Gastrocnemius medialis (tissue), 4 donors: ENCODE data around the gene LINGO1. TPM values are rescaled to one million over a fixed set of nuclear protein-coding genes. Genes with fewer than 3 reads are reported as not detected.

Experiments
- ATAC-seq, 2 donors: fragments of 150-250 bp; one replicate each; pipeline ENCODE4 v1.9.1; 2016
- DNase-seq, 2 donors: peaks; one replicate each; pipeline ENCODE4 v3.0.0-alpha.2; 2019
- H3K27ac ChIP-seq, 4 donors: fragments of 200-600 bp; sonication (generic); 1 replicate in 1 of 4; 2 replicates in 3 of 4; pipeline ENCODE4 v1.5.1; 2016 to 2018; ENCODE audit warnings: mild to moderate bottlenecking in 2 of 4, moderate library complexity in 1 of 4
- H3K27me3 ChIP-seq, 3 donors: fragments of 200-600 bp; sonication (generic) in 2 of 3; 1 replicate in 1 of 3; 2 replicates in 2 of 3; pipeline versions ENCODE4 v1.5.1 to v1.6.0; 2016 to 2019; ENCODE audit warnings: mild to moderate bottlenecking in 1 of 3, moderate library complexity in 1 of 3
- H3K36me3 ChIP-seq, 2 donors: fragments of 200-600 bp; sonication (generic) in 1 of 2; one replicate each; pipeline ENCODE4 v1.5.1; 2017 to 2018
- H3K4me1 ChIP-seq, 2 donors: fragments of 200-600 bp; sonication (generic) in 1 of 2; one replicate each; pipeline ENCODE4 v1.5.1; 2016 to 2017; ENCODE audit warnings: mild to moderate bottlenecking in 2 of 2
- H3K4me3 ChIP-seq, 4 donors: fragments of 200-600 bp; sonication (generic) in 3 of 4; 1 replicate in 1 of 4; 2 replicates in 3 of 4; pipeline ENCODE4 v1.5.1; 2016 to 2019; ENCODE audit warnings: mild to moderate bottlenecking in 2 of 4
- H3K9me3 ChIP-seq, 3 donors: fragments of 200-600 bp; sonication (generic) in 2 of 3; 1 replicate in 1 of 3; 2 replicates in 2 of 3; pipeline ENCODE4 v1.5.1; 2016 to 2019
- POLR2A ChIP-seq, 2 donors: fragments of 450-650 bp; IDR thresholded peaks; one replicate each; pipeline ENCODE4 v1.6.1; 2017; ENCODE audit warnings: antibody characterized with exemption in 2 of 2, mild to moderate bottlenecking in 2 of 2, moderate library complexity in 2 of 2
- in situ Hi-C, 4 donors: fragments of 200-750 bp; cut with MboI; loops; one replicate each; pipeline versions ENCODE4 v1.15.0 to v1.8.0; 2017; ENCODE audit warnings: low sequenced_read_pairs in 4 of 4
- intact Hi-C: fragments of 100-400 bp; cut with DNase I; formaldehyde crosslinking; loops from one replicate; pipeline ENCODE4 v1.15.1; 2023; ENCODE audit warnings: low total_unique reads
- total RNA-seq, 4 donors: library from RNA; depleted of rRNA; stranded (reverse); fragments of >200 nt; gene quantifications; one replicate each; pipeline versions ENCODE4 v1.1.0 to v1.2.3, GENCODE V29; 2016
- TF ChIP-seq, protein P1 (sequence below), 5 experiments: fragments of 450-650 bp in 3 of 5; fragments of 200-600 bp in 2 of 5; sonication (generic) in 2 of 5; IDR thresholded peaks in 4 of 5; conservative IDR thresholded peaks in 1 of 5; 1 replicate in 4 of 5; 2 replicates in 1 of 5; pipeline ENCODE4 v1.5.1; 2016 to 2019; ENCODE audit warnings: antibody characterized with exemption in 5 of 5, mild to moderate bottlenecking in 3 of 5, moderate library complexity in 3 of 5

The LINGO1 gene
- total RNA-seq, 4 donors from 2014 or later: 0.94 to 12.8 TPM; not detected in 2

DNA sequence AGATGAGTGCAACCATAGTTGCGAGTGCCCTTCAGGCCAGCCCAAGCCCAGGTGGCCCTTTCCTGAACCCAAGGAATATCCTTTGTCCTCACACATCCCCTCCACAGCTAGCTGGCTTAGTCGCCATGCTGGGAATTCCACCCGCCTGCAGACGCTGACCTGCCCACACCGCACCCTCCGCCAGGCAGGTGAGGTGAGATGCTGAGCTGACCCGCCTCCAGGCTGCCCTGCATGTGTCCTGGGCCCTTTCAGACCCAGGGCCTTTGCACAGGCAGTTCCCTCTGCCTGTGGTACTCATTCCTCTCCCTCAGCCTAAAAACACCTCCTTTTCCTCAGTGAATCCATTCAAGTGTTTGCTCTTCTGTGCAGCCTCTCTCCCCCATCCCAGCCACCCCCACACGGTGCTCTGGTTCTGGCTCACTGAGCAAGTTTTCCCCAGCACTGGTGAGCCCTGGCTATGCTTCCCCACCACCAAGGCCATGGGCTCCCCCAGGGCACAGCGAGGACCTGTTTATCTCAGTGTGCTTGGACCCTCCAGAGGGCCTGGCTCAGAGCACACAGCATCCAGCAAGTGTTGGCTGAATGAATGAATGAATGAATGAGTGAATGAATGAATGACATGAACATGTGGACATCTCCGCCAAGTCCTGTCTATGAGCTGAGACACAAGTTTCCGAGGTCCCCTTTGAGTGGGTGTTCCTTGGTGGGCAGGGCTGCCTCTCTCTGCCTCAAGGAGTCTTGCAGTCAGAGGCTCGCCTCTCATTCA is 33.0 kb upstream of the LINGO1 start:
- H3K27ac ChIP-seq: no peak overlapping the region
- H3K27me3 ChIP-seq: peaks cover 0 to 3% (median 0%) of the 10 kb centered on the region in 3 donors
- TF ChIP-seq, protein P1, sequence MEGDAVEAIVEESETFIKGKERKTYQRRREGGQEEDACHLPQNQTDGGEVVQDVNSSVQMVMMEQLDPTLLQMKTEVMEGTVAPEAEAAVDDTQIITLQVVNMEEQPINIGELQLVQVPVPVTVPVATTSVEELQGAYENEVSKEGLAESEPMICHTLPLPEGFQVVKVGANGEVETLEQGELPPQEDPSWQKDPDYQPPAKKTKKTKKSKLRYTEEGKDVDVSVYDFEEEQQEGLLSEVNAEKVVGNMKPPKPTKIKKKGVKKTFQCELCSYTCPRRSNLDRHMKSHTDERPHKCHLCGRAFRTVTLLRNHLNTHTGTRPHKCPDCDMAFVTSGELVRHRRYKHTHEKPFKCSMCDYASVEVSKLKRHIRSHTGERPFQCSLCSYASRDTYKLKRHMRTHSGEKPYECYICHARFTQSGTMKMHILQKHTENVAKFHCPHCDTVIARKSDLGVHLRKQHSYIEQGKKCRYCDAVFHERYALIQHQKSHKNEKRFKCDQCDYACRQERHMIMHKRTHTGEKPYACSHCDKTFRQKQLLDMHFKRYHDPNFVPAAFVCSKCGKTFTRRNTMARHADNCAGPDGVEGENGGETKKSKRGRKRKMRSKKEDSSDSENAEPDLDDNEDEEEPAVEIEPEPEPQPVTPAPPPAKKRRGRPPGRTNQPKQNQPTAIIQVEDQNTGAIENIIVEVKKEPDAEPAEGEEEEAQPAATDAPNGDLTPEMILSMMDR (IDR thresholded peaks at IDR 0.05 in 4 of 5, conservative IDR thresholded peaks at IDR 0.05 in 1 of 5): no peak
- TF ChIP-seq POLR2A (IDR thresholded peaks at IDR 0.05): no peak
- no peaks in the 10 kb centered on the region for H3K4me1 ChIP-seq
- DNase-seq (no peak), ATAC-seq (no peak)
- in situ Hi-C loops: no loop called here
- H3K9me3 ChIP-seq: no peaks in the 10 kb centered on the region
- intact Hi-C loops: no loop called here
- H3K36me3 ChIP-seq: no peaks in the 10 kb centered on the region
- no peak overlapping the region for H3K4me3 ChIP-seq

- in situ Hi-C loops: no loop called here
- intact Hi-C loops: no loop called here
- H3K27me3 ChIP-seq: peaks cover 0 to 2% (median 0%) of the 10 kb centered on the region in 3 donors
- H3K4me1 ChIP-seq: no peaks in the 10 kb centered on the region
- TF ChIP-seq, protein P1 (IDR thresholded peaks at IDR 0.05 in 4 of 5, conservative IDR thresholded peaks at IDR 0.05 in 1 of 5): no peak
- TF ChIP-seq POLR2A (IDR thresholded peaks at IDR 0.05): no peak
- no peak overlapping the region for H3K4me3 ChIP-seq
- no peak overlapping the region for H3K27ac ChIP-seq
- ATAC-seq: no peak
- H3K9me3 ChIP-seq: no peaks in the 10 kb centered on the region
- DNase-seq: no peak
- no peaks in the 10 kb centered on the region for H3K36me3 ChIP-seq
Observed at GRCh38 chr15:77664428-77664827, 31.7 kb upstream of the LINGO1 start.

- ATAC-seq (no peak), DNase-seq (no peak)
- Histone ChIP-seq H3K27ac (no peak overlapping the region), H3K36me3 (no peaks in the 10 kb centered on the region), H3K9me3 (no peaks in the 10 kb centered on the region), H3K4me3 (no peak overlapping the region), H3K27me3 (peaks cover 0 to 2% (median 0%) of the 10 kb centered on the region in 3 donors), H3K4me1 (no peaks in the 10 kb centered on the region)
- intact Hi-C loops: no loop called here
- in situ Hi-C loops: no loop called here
- no peak for TF ChIP-seq POLR2A (IDR thresholded peaks at IDR 0.05)
- TF ChIP-seq, protein P1 (IDR thresholded peaks at IDR 0.05 in 4 of 5, conservative IDR thresholded peaks at IDR 0.05 in 1 of 5): no peak
Observed at GRCh38 chr15:77663256-77663655, 30.5 kb upstream of the LINGO1 start.

- Histone ChIP-seq H3K27me3 (peaks cover 11 to 31% (median 29%) of the 10 kb centered on the region in 3 donors), H3K9me3 (no peaks in the 10 kb centered on the region), H3K27ac (no peak overlapping the region), H3K36me3 (no peaks in the 10 kb centered on the region), H3K4me1 (no peaks in the 10 kb centered on the region), H3K4me3 (no peak overlapping the region)
- DNase-seq: no peak
- no peak for ATAC-seq
- in situ Hi-C loops: no loop called here
- intact Hi-C loops: no loop called here
- no peak for TF ChIP-seq POLR2A (IDR thresholded peaks at IDR 0.05)
- TF ChIP-seq, protein P1 (IDR thresholded peaks at IDR 0.05 in 4 of 5, conservative IDR thresholded peaks at IDR 0.05 in 1 of 5): peak in 2 of 5 experiments; percentile 6 to 34
Observed at GRCh38 chr15:77659350-77660321, 26.9 kb upstream of the LINGO1 start.
